ENCODE data around the gene KIFC3. TPM values are rescaled to one million over a fixed set of nuclear protein-coding genes. Genes with fewer than 3 reads are reported as not detected.

The KIFC3 gene
- total and polyA plus RNA-seq, 2 of the 13 experiments (the other 11 are each of a cell fraction or from before 2014, with no cell fraction given): 42.1 to 45.3 TPM

GRCh38 chr16:57755061-57755684 is 47.1 kb downstream of the KIFC3 start (continued):
- no peak for TF ChIP-seq ZNF318 (CRISPR knock-in tag; IDR thresholded peaks at IDR 0.05)

- H2AFZ ChIP-seq (ENCODE audit: low read length): no peak overlapping the region
- WGBS (ENCODE audit: low lambda C conversion rate): 80% methylated on average over 9 of the region's 9 CpGs
- POLR2A ChIA-PET: no interaction called here
- no peak overlapping the region for H3K4me3 ChIP-seq (replicated peaks in 1 of 3; ENCODE audit: insufficient read depth in 1 of 3, low read depth in 2 of 3, low read length in 3 of 3)
- H3K4me1 ChIP-seq (ENCODE audit: insufficient read depth, low read length): no peaks in the 10 kb centered on the region
- CTCF ChIA-PET (ENCODE audit: low intra/inter-chr PET ratio, low total read pairs): no interaction called here
- no peaks in the 10 kb centered on the region for H3K27me3 ChIP-seq (ENCODE audit: control insufficient read depth in 1 of 2, insufficient read depth in 2 of 2, low read length in 2 of 2)
- FAIRE-seq (no peak), ATAC-seq (no peak), DNase-seq (ENCODE audit: low spot score) (no peak)
- no TSS peak for BruUV-seq (replicated peaks)
- H3K9me3 ChIP-seq (ENCODE audit: low read length): no peaks in the 10 kb centered on the region
- no peak overlapping the region for H3K27ac ChIP-seq (ENCODE audit: extremely low read length, insufficient read depth, low read length)
- no peaks in the 10 kb centered on the region for H4K20me1 ChIP-seq (ENCODE audit: insufficient read depth, low read length)
- peaks cover 28 to 38% of the 10 kb centered on the region in 2 experiments; a peak in 4 of 5 replicates for H3K36me3 ChIP-seq (replicated peaks in 1 of 2; ENCODE audit: control insufficient read depth in 1 of 2, insufficient read depth in 2 of 2, low read length in 2 of 2)
- TF ChIP-seq ZNF572 (CRISPR knock-in tag; IDR thresholded peaks at IDR 0.05): no peak
- TF ChIP-seq IKZF4 (CRISPR knock-in tag; IDR thresholded peaks at IDR 0.05; ENCODE audit: borderline replicate concordance, low read depth, not compliant biosample characterization): no peak
- TF ChIP-seq ZBTB8A (CRISPR knock-in tag; IDR thresholded peaks at IDR 0.05; ENCODE audit: borderline replicate concordance, low read depth): no peak
- no peak for TF ChIP-seq TSC22D2 (CRISPR knock-in tag; IDR thresholded peaks at IDR 0.05; ENCODE audit: borderline replicate concordance)
- H3K9ac ChIP-seq (ENCODE audit: insufficient read depth, low read depth, low read length): no peak overlapping the region
- in situ Hi-C loops (cut with HindIII; ENCODE audit: extremely low pct_ligation_motif_present, low pct_unique_long_range_greater_than_20kb) (loop anchor here (5.0 kb wide), 2 partner anchors 108 to 248 kb away; partner anchors contain the start of genes USB1 and ZNF319), intact Hi-C loops (cut with micrococcal nuclease; ENCODE audit: unreplicated experiment) (no loop called here)
- H3K79me2 ChIP-seq (ENCODE audit: insufficient read depth, low read length): no peaks in the 10 kb centered on the region
- H3K4me2 ChIP-seq (ENCODE audit: low read depth, low read length): no peak overlapping the region
Observed at GRCh38 chr16:57754354-57755060, 47.8 kb downstream of the KIFC3 start.

Data from HepG2 (cell line).